Measurements from ENCODE around the gene ARSB. TPM values are rescaled to one million over a fixed set of nuclear protein-coding genes. Genes with fewer than 3 reads are reported as not detected.

ARSB gene
- total RNA-seq, 4 donors from 2014 or later: 4.2 to 10.7 (median 7.3) TPM

GRCh38 chr5:78751872-78752271 is 233.2 kb downstream of the ARSB start:
- Histone ChIP-seq H3K4me1 (no peaks in the 10 kb centered on the region), H3K36me3 (no peaks in the 10 kb centered on the region), H3K9me3 (no peaks in the 10 kb centered on the region), H3K27ac (no peak overlapping the region), H3K27me3 (no peaks in the 10 kb centered on the region), H3K4me3 (no peak overlapping the region)
- no peak for TF ChIP-seq POLR2A (IDR thresholded peaks at IDR 0.05)
- no peak for TF ChIP-seq CTCF (IDR thresholded peaks at IDR 0.05)
- no peak for DNase-seq

- TF ChIP-seq POLR2A (IDR thresholded peaks at IDR 0.05): no peak
- no peak for TF ChIP-seq CTCF (IDR thresholded peaks at IDR 0.05)
- no peak for DNase-seq
- H3K27me3 ChIP-seq: no peaks in the 10 kb centered on the region
- no peaks in the 10 kb centered on the region for H3K36me3 ChIP-seq
- no peak overlapping the region for H3K27ac ChIP-seq
- H3K4me1 ChIP-seq: no peaks in the 10 kb centered on the region
- H3K4me3 ChIP-seq: no peak overlapping the region
- H3K9me3 ChIP-seq: no peaks in the 10 kb centered on the region
These were observed 234.8 kb downstream of the ARSB start for GRCh38 chr5:78750281-78750680.

- H3K27ac ChIP-seq: no peak overlapping the region
- TF ChIP-seq CTCF (IDR thresholded peaks at IDR 0.05): no peak
- no peak for TF ChIP-seq POLR2A (IDR thresholded peaks at IDR 0.05)
- DNase-seq: no peak
- no peak overlapping the region for H3K4me3 ChIP-seq
- H3K4me1 ChIP-seq: no peaks in the 10 kb centered on the region
- no peaks in the 10 kb centered on the region for H3K36me3 ChIP-seq
- no peaks in the 10 kb centered on the region for H3K27me3 ChIP-seq
- H3K9me3 ChIP-seq: no peaks in the 10 kb centered on the region
These were observed 237.3 kb downstream of the ARSB start for GRCh38 chr5:78747705-78748359.

- Histone ChIP-seq H3K36me3 (no peaks in the 10 kb centered on the region), H3K4me1 (no peaks in the 10 kb centered on the region), H3K4me3 (no peak overlapping the region), H3K27ac (no peak overlapping the region), H3K27me3 (no peaks in the 10 kb centered on the region), H3K9me3 (no peaks in the 10 kb centered on the region)
- DNase-seq: no peak
- TF ChIP-seq POLR2A (IDR thresholded peaks at IDR 0.05): no peak
These were observed 238.1 kb downstream of the ARSB start for GRCh38 chr5:78747055-78747454.

GRCh38 chr5:78746021-78746770 is 238.9 kb downstream of the ARSB start:
- Histone ChIP-seq H3K36me3 (no peaks in the 10 kb centered on the region), H3K4me1 (no peaks in the 10 kb centered on the region), H3K9me3 (no peaks in the 10 kb centered on the region), H3K27me3 (no peaks in the 10 kb centered on the region), H3K4me3 (no peak overlapping the region), H3K27ac (no peak overlapping the region)
- no peak for DNase-seq
- TF ChIP-seq CTCF (IDR thresholded peaks at IDR 0.05): no peak
- TF ChIP-seq POLR2A (IDR thresholded peaks at IDR 0.05): no peak

- H3K36me3 ChIP-seq: no peaks in the 10 kb centered on the region
- H3K27me3 ChIP-seq: no peaks in the 10 kb centered on the region
- no peak for DNase-seq
- H3K4me1 ChIP-seq: no peaks in the 10 kb centered on the region
- H3K9me3 ChIP-seq: no peaks in the 10 kb centered on the region
- TF ChIP-seq CTCF (IDR thresholded peaks at IDR 0.05) (no peak), POLR2A (IDR thresholded peaks at IDR 0.05) (no peak)
- H3K27ac ChIP-seq: no peak overlapping the region
- no peak overlapping the region for H3K4me3 ChIP-seq
These were observed 240.1 kb downstream of the ARSB start for GRCh38 chr5:78744951-78745534.
